ENCODE results near the gene RNASEH1. TPM values are rescaled to one million over a fixed set of nuclear protein-coding genes. Genes with fewer than 3 reads are reported as not detected.

Gene RNASEH1
- total and polyA plus RNA-seq, 8 donors: 5.5 to 10.6 (median 8.0) TPM

- no peaks in the 10 kb centered on the region for H3K9me3 ChIP-seq
- H3K4me3 ChIP-seq: no peak overlapping the region
- 83 to 91% methylated on average over 16 of the region's 16 CpGs for WGBS, 2 donors
- DNase-seq (no peak), ATAC-seq (no peak), FAIRE-seq (no peak)
- TF ChIP-seq, protein P1, sequence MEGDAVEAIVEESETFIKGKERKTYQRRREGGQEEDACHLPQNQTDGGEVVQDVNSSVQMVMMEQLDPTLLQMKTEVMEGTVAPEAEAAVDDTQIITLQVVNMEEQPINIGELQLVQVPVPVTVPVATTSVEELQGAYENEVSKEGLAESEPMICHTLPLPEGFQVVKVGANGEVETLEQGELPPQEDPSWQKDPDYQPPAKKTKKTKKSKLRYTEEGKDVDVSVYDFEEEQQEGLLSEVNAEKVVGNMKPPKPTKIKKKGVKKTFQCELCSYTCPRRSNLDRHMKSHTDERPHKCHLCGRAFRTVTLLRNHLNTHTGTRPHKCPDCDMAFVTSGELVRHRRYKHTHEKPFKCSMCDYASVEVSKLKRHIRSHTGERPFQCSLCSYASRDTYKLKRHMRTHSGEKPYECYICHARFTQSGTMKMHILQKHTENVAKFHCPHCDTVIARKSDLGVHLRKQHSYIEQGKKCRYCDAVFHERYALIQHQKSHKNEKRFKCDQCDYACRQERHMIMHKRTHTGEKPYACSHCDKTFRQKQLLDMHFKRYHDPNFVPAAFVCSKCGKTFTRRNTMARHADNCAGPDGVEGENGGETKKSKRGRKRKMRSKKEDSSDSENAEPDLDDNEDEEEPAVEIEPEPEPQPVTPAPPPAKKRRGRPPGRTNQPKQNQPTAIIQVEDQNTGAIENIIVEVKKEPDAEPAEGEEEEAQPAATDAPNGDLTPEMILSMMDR (IDR thresholded peaks at IDR 0.05): no peak
- intact Hi-C loops (cut with DNase I): no loop called here
- H3K27ac ChIP-seq: no peak overlapping the region
- no peaks in the 10 kb centered on the region for H3K4me1 ChIP-seq
- H3K36me3 ChIP-seq: no peaks in the 10 kb centered on the region
- H3K27me3 ChIP-seq: no peaks in the 10 kb centered on the region
These were observed 38.8 kb upstream of the RNASEH1 start for GRCh38 chr2:3596901-3597417.

DNA sequence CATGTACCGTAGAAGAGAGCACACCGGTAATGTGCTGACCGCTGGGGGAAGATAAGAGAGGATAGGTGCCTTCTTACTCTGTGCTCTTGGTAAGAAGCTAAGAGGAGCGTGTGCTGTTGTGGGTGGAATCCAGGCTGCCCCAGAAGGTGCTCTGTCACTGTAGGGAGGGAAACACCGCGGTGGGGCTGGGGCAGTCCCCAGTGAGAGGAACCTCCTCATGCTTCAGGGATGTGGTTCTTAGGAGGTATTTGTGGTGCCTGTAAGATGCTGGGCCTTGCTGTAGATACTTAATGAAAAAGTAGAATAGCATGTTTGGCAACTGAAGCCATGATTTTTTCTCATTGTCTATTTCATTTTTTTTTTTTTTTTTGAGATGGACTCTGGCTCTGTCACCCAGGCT, 37.9 kb upstream of the RNASEH1 start:
- H3K9me3 ChIP-seq: no peaks in the 10 kb centered on the region
- no peak for DNase-seq
- H3K27ac ChIP-seq: no peak overlapping the region
- TF ChIP-seq, protein P1 (IDR thresholded peaks at IDR 0.05): no peak
- no peak overlapping the region for H3K4me3 ChIP-seq
- H3K36me3 ChIP-seq: no peaks in the 10 kb centered on the region
- H3K4me1 ChIP-seq: no peaks in the 10 kb centered on the region
- ATAC-seq: no peak
- no peaks in the 10 kb centered on the region for H3K27me3 ChIP-seq
- intact Hi-C loops (cut with DNase I): no loop called here
- FAIRE-seq: no peak
- 91 to 92% methylated on average over 6 of the region's 6 CpGs for WGBS, 2 donors

GRCh38 chr2:3595404-3595803, 37.3 kb upstream of the RNASEH1 start:
- no peaks in the 10 kb centered on the region for H3K27me3 ChIP-seq
- no peak for FAIRE-seq
- no peaks in the 10 kb centered on the region for H3K9me3 ChIP-seq
- no peak overlapping the region for H3K4me3 ChIP-seq
- 82 to 91% methylated on average over 11 of the region's 11 CpGs for WGBS, 2 donors
- H3K27ac ChIP-seq: no peak overlapping the region
- no peaks in the 10 kb centered on the region for H3K36me3 ChIP-seq
- H3K4me1 ChIP-seq: no peaks in the 10 kb centered on the region
- no peak for DNase-seq
- no peak for ATAC-seq
- TF ChIP-seq, protein P1 (IDR thresholded peaks at IDR 0.05): no peak
- intact Hi-C loops (cut with DNase I): no loop called here

DNA sequence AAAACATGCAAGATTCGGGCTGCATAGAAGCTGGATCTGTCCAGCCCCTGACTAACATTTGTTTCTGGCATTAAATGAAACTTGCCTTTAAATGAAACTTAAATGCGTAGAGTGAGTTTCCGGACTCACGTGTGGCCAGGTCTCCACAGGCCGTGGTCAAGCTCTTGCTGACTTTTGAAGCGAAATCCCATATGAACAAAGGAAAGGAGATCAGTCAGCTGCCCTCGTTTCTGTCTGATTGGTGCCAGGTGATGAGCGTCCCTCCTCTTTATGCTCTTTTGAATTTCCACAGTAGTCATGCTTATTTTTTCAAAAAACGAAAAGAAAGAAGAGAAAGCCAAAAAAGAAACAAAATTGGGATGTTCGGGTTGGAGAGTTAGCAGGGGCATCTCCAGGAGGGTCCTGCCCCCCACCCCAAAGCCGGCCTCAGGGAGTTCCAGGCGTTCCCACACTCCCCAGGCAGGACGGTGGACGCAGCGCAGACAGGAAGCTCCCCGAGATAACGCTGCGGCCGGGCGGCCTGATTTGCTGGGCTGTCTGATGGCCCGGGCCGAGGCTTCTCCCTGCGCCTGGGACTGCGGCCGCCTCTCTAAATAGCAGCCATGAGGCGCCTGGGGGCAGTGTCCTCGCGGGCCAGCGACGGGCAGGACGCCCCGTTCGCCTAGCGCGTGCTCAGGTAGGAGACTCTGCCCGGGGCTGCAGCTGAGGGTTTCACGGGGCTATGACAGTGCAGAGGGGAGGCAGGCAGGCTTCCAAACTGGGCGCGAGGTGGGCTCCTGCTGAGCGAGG, 36.6 kb upstream of the RNASEH1 start, which contains the start of gene COLEC11:
TSS of gene COLEC11 (plus strand) at position 620 of the 789 bp plus-strand sequence. CDS start 9,229 bp downstream, outside the sequence.
- FAIRE-seq (no peak), ATAC-seq (peak in 3 of 4 donors; percentile 25 to 66 (median 39)), DNase-seq (no peak)
- H3K36me3 ChIP-seq: no peaks in the 10 kb centered on the region
- intact Hi-C loops (cut with DNase I): no loop called here
- H3K4me1 ChIP-seq: no peaks in the 10 kb centered on the region
- H3K9me3 ChIP-seq: no peaks in the 10 kb centered on the region
- no peaks in the 10 kb centered on the region for H3K27me3 ChIP-seq
- TF ChIP-seq, protein P1 (IDR thresholded peaks at IDR 0.05): no peak
- 40 to 65% methylated on average over 40 of the region's 40 CpGs for WGBS, 2 donors
- H3K4me3 ChIP-seq: no peak within 1 kb of the TSS
- H3K27ac ChIP-seq: no peak within 1 kb of the TSS

DNA sequence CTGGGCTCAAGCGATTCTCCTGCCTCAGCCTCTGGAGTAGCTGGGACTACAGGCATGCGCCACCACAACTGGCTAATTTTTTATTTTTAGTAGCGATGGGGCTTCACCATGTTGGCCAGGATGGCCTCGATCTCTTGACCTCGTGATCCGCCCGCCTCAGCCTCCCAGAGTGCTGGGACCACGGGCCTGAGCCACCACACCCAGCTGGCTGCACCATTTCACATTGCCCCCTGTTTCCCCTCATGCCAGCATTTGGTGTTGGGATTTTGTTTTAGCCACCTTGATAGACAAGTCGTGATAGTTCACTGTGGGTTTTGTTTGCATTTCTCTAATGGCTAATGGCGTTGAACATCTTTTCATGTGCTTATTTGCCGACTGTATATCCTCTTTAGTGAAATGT, 31.0 kb upstream of the RNASEH1 start:
- WGBS, 2 donors: 90 to 96% methylated on average over 11 of the region's 11 CpGs
- H3K27ac ChIP-seq: no peak overlapping the region
- no peak for ATAC-seq
- intact Hi-C loops (cut with DNase I): no loop called here
- H3K27me3 ChIP-seq: no peaks in the 10 kb centered on the region
- no peak for FAIRE-seq
- H3K36me3 ChIP-seq: no peaks in the 10 kb centered on the region
- DNase-seq: no peak
- no peak overlapping the region for H3K4me3 ChIP-seq
- H3K4me1 ChIP-seq: peaks cover 0 to 3% (median 0%) of the 10 kb centered on the region in 3 donors
- no peaks in the 10 kb centered on the region for H3K9me3 ChIP-seq
- TF ChIP-seq, protein P1 (IDR thresholded peaks at IDR 0.05): no peak
